C4-2B (cell line): Measurements from ENCODE around the gene NUTM2A.
"Not testable (repeated sequence)": the region's sequence is repeated elsewhere in the genome, so short reads cannot be mapped to it uniquely, and the experiment has no call there.

Experiments
- CTCF ChIP-seq: fragments of 450-650 bp; conservative IDR thresholded peaks from 2 replicates; pipeline ENCODE4 v1.5.1; 2017; ENCODE audit warnings: mild to moderate bottlenecking
- ZFX ChIP-seq: fragments of 450-650 bp; IDR thresholded peaks from 2 replicates; pipeline ENCODE4 v1.6.1; 2017

GRCh38 chr10:87204801-87205200, 20.4 kb upstream of the NUTM2A start:
- TF ChIP-seq CTCF, ZFX: not testable (repeated sequence)
